Gastrocnemius medialis (tissue), 4 donors: ENCODE results near the gene TMPRSS5. TPM values are rescaled to one million over a fixed set of nuclear protein-coding genes. Genes with fewer than 3 reads are reported as not detected.
A peak's percentile ranks its signal among the peaks of the same experiment; 100 is the strongest.
"Not testable (repeated sequence)": the region's sequence is repeated elsewhere in the genome, so short reads cannot be mapped to it uniquely, and the experiment has no call there.

Source experiments
- ATAC-seq, 2 donors: fragments of 150-250 bp; one replicate each; pipeline ENCODE4 v1.9.1; 2016
- DNase-seq, 2 donors: peaks; one replicate each; pipeline ENCODE4 v3.0.0-alpha.2; 2019
- H3K27ac ChIP-seq, 4 donors: fragments of 200-600 bp; sonication (generic); 1 replicate in 1 of 4; 2 replicates in 3 of 4; pipeline ENCODE4 v1.5.1; 2016 to 2018; ENCODE audit warnings: mild to moderate bottlenecking in 2 of 4, moderate library complexity in 1 of 4
- H3K27me3 ChIP-seq, 3 donors: fragments of 200-600 bp; sonication (generic) in 2 of 3; 1 replicate in 1 of 3; 2 replicates in 2 of 3; pipeline versions ENCODE4 v1.5.1 to v1.6.0; 2016 to 2019; ENCODE audit warnings: mild to moderate bottlenecking in 1 of 3, moderate library complexity in 1 of 3
- H3K36me3 ChIP-seq, 2 donors: fragments of 200-600 bp; sonication (generic) in 1 of 2; one replicate each; pipeline ENCODE4 v1.5.1; 2017 to 2018
- H3K4me1 ChIP-seq, 2 donors: fragments of 200-600 bp; sonication (generic) in 1 of 2; one replicate each; pipeline ENCODE4 v1.5.1; 2016 to 2017; ENCODE audit warnings: mild to moderate bottlenecking in 2 of 2
- H3K4me3 ChIP-seq, 4 donors: fragments of 200-600 bp; sonication (generic) in 3 of 4; 1 replicate in 1 of 4; 2 replicates in 3 of 4; pipeline ENCODE4 v1.5.1; 2016 to 2019; ENCODE audit warnings: mild to moderate bottlenecking in 2 of 4
- H3K9me3 ChIP-seq, 3 donors: fragments of 200-600 bp; sonication (generic) in 2 of 3; 1 replicate in 1 of 3; 2 replicates in 2 of 3; pipeline ENCODE4 v1.5.1; 2016 to 2019
- POLR2A ChIP-seq, 2 donors: fragments of 450-650 bp; IDR thresholded peaks; one replicate each; pipeline ENCODE4 v1.6.1; 2017; ENCODE audit warnings: antibody characterized with exemption in 2 of 2, mild to moderate bottlenecking in 2 of 2, moderate library complexity in 2 of 2
- in situ Hi-C, 4 donors: fragments of 200-750 bp; cut with MboI; loops; one replicate each; pipeline versions ENCODE4 v1.15.0 to v1.8.0; 2017; ENCODE audit warnings: low sequenced_read_pairs in 4 of 4
- intact Hi-C: fragments of 100-400 bp; cut with DNase I; formaldehyde crosslinking; loops from one replicate; pipeline ENCODE4 v1.15.1; 2023; ENCODE audit warnings: low total_unique reads
- total RNA-seq, 4 donors: library from RNA; depleted of rRNA; stranded (reverse); fragments of >200 nt; gene quantifications; one replicate each; pipeline versions ENCODE4 v1.1.0 to v1.2.3, GENCODE V29; 2016
- TF ChIP-seq, protein P1 (sequence below), 5 experiments: fragments of 450-650 bp in 3 of 5; fragments of 200-600 bp in 2 of 5; sonication (generic) in 2 of 5; IDR thresholded peaks in 4 of 5; conservative IDR thresholded peaks in 1 of 5; 1 replicate in 4 of 5; 2 replicates in 1 of 5; pipeline ENCODE4 v1.5.1; 2016 to 2019; ENCODE audit warnings: antibody characterized with exemption in 5 of 5, mild to moderate bottlenecking in 3 of 5, moderate library complexity in 3 of 5

Gene TMPRSS5
- total RNA-seq, 4 donors from 2014 or later: 0.24 to 0.61 (median 0.36) TPM; not detected in 1

DNA sequence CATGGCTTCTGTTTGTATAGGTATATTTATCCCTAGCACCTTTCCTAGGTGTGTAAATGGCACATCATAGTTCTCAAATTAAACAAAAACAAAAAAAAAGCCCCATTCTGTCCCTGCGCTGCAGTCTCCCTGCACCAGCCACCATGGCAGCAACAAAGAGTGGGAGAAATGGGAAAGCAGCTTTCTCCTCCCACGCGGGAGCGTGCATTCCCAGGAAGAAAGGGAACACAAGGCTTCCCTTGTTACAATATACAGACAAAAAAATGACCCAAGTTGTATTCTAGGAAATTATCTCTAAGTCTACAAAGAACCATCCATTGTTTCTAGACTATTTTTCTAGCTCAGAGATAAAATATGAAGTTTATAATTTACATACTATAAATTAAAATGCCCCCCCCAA, 16.1 kb upstream of the TMPRSS5 start:
- TF ChIP-seq, protein P1, sequence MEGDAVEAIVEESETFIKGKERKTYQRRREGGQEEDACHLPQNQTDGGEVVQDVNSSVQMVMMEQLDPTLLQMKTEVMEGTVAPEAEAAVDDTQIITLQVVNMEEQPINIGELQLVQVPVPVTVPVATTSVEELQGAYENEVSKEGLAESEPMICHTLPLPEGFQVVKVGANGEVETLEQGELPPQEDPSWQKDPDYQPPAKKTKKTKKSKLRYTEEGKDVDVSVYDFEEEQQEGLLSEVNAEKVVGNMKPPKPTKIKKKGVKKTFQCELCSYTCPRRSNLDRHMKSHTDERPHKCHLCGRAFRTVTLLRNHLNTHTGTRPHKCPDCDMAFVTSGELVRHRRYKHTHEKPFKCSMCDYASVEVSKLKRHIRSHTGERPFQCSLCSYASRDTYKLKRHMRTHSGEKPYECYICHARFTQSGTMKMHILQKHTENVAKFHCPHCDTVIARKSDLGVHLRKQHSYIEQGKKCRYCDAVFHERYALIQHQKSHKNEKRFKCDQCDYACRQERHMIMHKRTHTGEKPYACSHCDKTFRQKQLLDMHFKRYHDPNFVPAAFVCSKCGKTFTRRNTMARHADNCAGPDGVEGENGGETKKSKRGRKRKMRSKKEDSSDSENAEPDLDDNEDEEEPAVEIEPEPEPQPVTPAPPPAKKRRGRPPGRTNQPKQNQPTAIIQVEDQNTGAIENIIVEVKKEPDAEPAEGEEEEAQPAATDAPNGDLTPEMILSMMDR (IDR thresholded peaks at IDR 0.05 in 4 of 5, conservative IDR thresholded peaks at IDR 0.05 in 1 of 5): no peak
- TF ChIP-seq POLR2A (IDR thresholded peaks at IDR 0.05): no peak
- ATAC-seq: no peak
- Histone ChIP-seq H3K9me3 (no peaks in the 10 kb centered on the region), H3K27ac (peak overlapping the region in 3 of 4 donors; percentile 76 to 81 (median 81)), H3K27me3 (no peaks in the 10 kb centered on the region), H3K36me3 (no peaks in the 10 kb centered on the region), H3K4me1 (peaks cover 38 to 64% of the 10 kb centered on the region in 2 donors), H3K4me3 (no peak overlapping the region)
- in situ Hi-C loops: no loop called here
- intact Hi-C loops: loop anchor here (2.0 to 10.0 kb wide), 2 partner anchors 117 to 407 kb away; partner anchors contain the start of gene TTC12
- no peak for DNase-seq

DNA sequence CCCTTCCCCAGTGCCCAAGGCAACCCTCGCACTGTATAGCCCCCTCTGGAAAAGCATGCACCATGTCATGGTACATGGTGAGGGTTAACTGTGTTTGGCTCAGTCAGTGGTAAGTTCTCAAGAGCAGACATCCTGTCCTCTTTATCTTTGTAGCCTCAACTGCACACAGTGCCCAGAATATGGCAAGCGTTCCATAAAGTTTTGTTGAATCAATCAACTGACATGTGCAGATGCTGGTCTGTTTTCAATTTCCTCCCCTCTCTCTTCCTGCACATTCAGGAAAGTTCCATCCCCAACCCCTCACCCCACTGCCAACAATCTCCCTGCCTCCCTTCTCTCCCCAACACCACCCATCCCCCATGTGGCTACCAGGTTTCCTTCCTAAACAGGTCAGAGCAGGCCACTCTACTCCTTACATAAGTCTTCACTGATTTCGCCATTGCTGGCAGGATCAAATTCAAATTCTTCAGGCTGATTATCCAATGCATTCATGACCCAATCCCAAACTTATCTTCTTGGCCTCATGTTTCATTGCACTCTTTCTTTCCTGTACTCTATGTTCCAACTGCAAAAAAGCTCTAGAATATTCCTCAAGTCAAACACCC, 15.5 kb upstream of the TMPRSS5 start:
- ATAC-seq (peak; percentile 87 to 94), DNase-seq (peak; percentile 73 to 84)
- intact Hi-C loops: loop anchor here (2.0 to 10.0 kb wide), 2 partner anchors 117 to 407 kb away; partner anchors contain the start of gene TTC12
- H3K9me3 ChIP-seq: no peaks in the 10 kb centered on the region
- H3K4me1 ChIP-seq: peaks cover 38 to 68% of the 10 kb centered on the region in 2 donors
- H3K27ac ChIP-seq: peak overlapping the region in 3 of 4 donors; percentile 76 to 81 (median 81)
- H3K4me3 ChIP-seq: no peak overlapping the region
- no peaks in the 10 kb centered on the region for H3K36me3 ChIP-seq
- in situ Hi-C loops: no loop called here
- no peak for TF ChIP-seq POLR2A (IDR thresholded peaks at IDR 0.05)
- TF ChIP-seq, protein P1 (IDR thresholded peaks at IDR 0.05 in 4 of 5, conservative IDR thresholded peaks at IDR 0.05 in 1 of 5): no peak
- no peaks in the 10 kb centered on the region for H3K27me3 ChIP-seq

DNA sequence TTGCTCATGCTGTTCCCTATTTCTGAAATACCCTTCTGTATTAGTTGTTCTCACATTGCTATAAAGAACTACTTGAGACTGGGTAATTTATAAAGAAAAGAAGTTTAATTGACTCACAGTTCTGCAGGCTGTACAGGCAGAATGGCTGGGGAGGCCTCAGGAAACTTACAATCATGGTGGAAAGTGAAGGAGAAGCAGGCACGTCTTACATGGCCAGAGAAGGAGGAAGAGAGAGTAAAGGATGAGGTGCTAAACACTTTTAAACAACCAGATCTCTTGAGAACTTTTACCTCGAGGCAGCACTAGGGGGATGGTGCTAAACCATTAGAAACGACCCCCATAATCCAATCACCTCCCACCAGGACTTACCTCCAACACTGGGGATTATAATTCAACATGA, 14.4 kb upstream of the TMPRSS5 start:
- H3K36me3 ChIP-seq, H3K9me3 ChIP-seq, H3K27me3 ChIP-seq, H3K4me3 ChIP-seq, in situ Hi-C loops, DNase-seq, ATAC-seq: not testable (repeated sequence)
- Histone ChIP-seq H3K27ac (peak overlapping the region in 3 of 4 donors; percentile 76 to 81 (median 81)), H3K4me1 (peaks cover 45 to 67% of the 10 kb centered on the region in 2 donors)
- intact Hi-C loops: loop anchor here (10.0 kb wide), 1 partner anchor 116 kb away; no protein-coding TSS in a partner anchor

DNA sequence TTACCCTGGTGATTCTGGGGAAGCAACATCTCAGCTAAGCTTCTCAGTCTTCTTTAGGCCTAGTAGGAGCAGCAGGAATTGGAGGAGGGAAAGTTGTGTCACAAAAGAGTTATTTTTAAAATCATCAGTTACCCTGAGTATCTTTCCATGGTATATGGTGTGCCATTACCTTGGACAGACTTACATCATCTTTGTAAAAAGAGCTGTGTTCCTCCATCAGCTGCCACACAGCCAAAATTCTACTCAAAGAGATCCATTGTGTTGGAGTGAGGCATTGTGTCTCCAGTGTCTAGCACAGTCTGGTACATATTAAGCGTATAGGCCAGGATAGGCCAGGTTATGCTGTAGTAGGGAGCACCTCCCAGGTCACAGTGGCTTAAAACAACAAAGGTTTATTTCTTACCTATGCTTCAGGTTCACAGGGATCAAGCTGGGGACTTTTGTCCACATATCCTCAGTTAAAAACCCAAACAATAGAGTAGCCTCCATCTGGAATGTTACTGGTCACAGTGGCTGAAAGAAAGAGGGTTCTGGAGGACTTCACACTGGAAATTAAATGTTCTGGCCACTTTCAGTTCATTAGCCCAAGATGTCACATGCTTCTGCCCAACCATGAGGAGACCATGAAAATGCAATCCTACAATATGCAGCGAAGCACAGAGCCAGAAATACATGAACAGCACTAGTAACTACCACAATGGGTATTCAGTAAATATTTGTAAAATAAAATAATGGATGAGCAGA, 9.9 kb upstream of the TMPRSS5 start:
- Histone ChIP-seq H3K4me3 (no peak overlapping the region), H3K36me3 (peaks cover 0 to 5% of the 10 kb centered on the region in 2 donors), H3K27me3 (no peaks in the 10 kb centered on the region), H3K4me1 (peaks cover 11 to 37% of the 10 kb centered on the region in 2 donors), H3K9me3 (no peaks in the 10 kb centered on the region), H3K27ac (peak overlapping the region; percentile 43 to 94 (median 92))
- ATAC-seq (peak; percentile 88 to 97), DNase-seq (peak; percentile 34 to 66)
- intact Hi-C loops: no loop called here
- in situ Hi-C loops: no loop called here
- TF ChIP-seq, protein P1 (IDR thresholded peaks at IDR 0.05 in 4 of 5, conservative IDR thresholded peaks at IDR 0.05 in 1 of 5): no peak
- peak in 1 of 2 donors; percentile 45 for TF ChIP-seq POLR2A (IDR thresholded peaks at IDR 0.05)

DNA sequence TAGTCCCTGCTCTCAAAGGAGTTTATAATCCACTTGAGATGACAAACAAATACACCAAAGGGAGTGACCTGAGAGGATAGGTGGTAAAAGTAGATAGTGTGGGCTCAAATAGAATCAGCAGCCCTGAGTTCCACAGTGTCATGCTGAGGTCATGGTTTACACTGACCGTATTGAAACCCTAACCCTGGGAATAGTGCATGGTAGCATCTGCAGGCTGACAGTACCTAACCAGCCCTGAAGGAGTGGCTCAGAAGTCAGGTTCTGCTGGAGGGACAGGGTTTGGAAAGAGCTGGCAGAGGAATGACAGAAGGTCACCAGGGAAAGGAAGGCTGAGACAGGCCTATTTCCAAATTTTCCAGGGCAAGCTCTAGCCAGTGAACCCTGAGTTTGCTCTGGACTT, 9.2 kb upstream of the TMPRSS5 start:
- in situ Hi-C loops: no loop called here
- Histone ChIP-seq H3K36me3 (peaks cover 0 to 7% of the 10 kb centered on the region in 2 donors), H3K4me1 (peaks cover 9 to 29% of the 10 kb centered on the region in 2 donors), H3K27me3 (no peaks in the 10 kb centered on the region), H3K27ac (peak overlapping the region; percentile 43 to 94 (median 92)), H3K4me3 (no peak overlapping the region), H3K9me3 (no peaks in the 10 kb centered on the region)
- ATAC-seq (peak; percentile 91 to 92), DNase-seq (peak; percentile 61 to 87)
- intact Hi-C loops: no loop called here
- TF ChIP-seq POLR2A (IDR thresholded peaks at IDR 0.05): peak in 1 of 2 donors; percentile 44
- TF ChIP-seq, protein P1 (IDR thresholded peaks at IDR 0.05 in 4 of 5, conservative IDR thresholded peaks at IDR 0.05 in 1 of 5): peak in 4 of 5 experiments; percentile 35 to 72 (median 47)
